NCI-H69 (cell line): ENCODE results near the gene ENPP6.
"Not testable (repeated sequence)": the region's sequence is repeated elsewhere in the genome, so short reads cannot be mapped to it uniquely, and the experiment has no call there.

Experiments
- DNase-seq: peaks from one replicate; lab custom pipeline; 2025; lab: John Stamatoyannopoulos, UW

ENPP6 gene

DNA sequence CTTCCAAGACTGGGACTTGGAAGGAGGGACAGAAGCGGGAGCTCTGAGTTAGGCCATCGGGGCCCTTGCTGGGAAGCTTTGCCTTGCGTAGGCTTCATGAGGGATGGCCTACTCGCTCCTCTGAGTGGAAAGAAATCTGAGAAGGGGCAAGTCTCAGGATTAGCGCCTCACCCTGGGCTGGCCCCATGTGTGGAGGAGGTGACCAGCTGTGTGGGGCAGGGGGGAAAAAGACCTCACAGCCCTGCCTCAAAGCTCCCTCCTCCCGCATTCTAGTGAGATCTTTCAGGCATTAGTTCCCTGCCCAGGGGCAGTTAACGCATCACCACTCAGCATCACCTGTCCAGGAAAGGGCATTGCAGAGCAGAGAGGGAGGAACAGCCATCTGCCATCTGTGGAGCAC, 156.1 kb downstream of the ENPP6 start:
- no peak for DNase-seq

DNA sequence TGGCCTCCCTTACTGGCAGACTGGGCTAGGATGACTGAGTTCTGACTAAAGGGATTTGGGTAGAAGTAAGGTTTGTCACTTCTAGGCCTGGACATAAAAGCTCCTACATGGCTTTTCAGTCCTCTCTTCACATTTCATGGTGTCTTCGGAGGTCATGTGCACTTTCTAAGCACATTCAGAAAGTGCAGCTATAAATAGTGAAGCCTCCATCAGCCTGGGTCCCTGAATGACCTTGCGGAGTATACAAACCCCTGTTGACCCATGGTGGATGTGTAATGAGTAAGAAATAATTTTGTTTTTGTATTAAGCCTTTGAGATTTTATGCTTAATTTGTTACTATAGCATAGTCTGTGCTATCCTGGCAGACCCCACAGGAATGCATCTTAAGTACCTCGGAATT, 158.6 kb downstream of the ENPP6 start:
- no peak for DNase-seq

DNA sequence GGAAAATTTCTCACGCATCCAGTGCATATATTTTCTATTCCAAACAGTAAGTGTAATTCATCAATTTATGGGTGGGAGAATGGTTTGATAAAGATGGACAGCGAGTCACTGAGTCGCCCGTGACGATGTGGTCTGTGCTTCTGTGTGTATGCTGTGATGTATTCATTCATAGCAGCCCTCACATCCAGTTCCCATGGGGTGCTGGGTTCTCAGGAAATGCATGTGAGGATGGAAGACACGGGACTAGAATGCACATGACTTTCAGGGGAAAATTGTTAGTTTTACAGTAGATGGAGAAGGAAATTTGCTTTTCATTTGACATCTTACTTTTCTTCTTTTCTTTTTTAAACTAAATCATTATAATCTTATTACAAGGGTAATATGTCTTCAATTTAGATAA, 159.6 kb downstream of the ENPP6 start:
- DNase-seq, result no peak

DNA sequence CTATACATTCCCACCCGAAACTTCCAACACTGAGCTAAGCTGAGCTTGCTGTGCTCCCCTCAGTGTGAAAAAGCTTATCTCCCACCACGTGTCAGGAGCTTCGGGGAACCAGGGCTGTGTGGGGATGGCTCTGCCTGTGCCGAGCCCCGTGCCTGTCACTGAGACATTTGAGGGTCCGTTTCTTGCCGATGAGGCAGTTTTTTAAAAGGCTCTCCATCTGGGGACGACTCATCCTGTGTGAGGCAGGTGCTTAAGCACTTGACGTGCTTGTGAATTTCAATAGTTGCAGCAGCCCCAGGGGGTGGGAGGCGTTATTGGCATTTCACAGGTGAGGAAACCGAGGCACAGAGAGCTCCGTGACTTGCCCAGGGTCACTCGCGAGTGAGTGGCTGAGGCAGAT, 160.8 kb downstream of the ENPP6 start:
- DNase-seq, result no peak

DNA sequence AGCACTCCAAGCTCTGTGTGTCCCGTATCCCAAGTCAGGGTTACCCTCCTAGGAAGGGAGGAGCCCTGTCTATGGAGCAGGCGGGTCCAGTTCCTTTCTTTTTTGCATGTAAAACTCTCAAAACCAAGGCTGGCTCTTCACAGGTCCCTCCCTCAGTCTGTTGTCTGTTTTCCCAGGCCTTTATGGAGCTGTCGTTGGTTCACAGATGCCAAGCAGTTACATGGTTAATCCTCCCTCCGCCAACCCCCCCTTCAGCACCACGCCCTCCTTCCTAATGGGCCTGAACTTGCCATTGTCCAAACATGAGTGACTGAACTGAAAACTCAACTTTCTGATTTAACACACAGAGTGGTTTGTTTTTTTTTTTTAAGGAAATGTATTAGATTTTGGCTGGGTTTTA, 164.2 kb downstream of the ENPP6 start:
- no peak for DNase-seq

DNA sequence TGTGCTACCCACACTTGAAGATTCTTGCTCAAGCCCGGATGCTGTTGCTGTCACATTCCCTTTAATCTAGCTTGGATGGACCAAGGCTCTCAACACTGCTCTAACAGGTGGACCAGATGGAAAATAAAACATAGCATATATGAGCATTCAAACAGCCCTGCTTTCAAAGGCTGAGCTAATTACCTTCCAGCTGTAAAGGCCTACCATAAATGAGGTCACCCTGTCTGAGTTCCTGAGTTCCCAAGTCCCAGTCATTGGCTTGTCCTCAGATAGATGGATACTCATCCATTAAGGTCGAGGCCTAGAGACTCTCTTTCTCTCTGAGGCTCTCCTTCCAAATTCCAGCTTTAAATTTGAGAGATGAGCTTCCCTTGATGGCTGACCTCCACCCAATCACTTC, 165.1 kb downstream of the ENPP6 start:
- no peak for DNase-seq

DNA sequence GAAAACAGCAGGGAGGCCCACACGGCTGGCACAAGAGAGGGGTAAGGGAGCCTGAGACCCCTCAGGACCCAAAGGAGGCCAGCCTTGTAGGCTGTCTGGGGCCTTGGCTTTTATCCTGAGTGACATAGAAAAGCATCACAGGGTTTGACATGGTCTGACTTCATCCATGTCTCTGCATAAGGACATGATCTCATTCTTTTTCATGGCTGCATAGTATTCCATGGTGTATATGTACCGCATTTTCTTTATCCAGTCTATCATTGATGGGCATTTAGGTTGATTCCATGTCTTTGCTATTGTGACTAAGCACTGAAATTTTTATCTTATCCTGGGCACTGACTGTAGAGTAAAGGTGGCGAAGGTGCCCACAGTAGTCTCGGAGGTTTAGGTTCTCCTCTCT, 166.4 kb downstream of the ENPP6 start:
- DNase-seq, result not testable (repeated sequence)

DNA sequence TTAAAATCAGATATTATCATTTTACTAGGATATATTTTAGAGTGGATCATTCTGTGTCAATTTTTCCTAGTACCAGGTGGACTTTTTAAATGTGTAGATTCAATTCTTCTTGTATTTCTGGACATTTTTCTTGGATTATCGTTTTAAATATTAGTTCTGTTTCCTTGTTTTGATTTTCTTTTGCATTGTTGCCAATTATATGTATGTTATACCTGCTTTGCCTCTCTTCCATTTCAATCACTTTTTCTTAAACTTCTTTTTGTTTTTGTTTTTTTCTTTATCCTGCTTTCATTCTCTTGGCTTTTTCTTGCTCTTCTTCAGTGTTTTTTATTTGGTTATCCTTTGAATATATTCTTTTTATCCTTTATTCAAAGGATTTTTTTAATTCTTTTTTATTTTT, 171.5 kb downstream of the ENPP6 start:
- no peak for DNase-seq

DNA sequence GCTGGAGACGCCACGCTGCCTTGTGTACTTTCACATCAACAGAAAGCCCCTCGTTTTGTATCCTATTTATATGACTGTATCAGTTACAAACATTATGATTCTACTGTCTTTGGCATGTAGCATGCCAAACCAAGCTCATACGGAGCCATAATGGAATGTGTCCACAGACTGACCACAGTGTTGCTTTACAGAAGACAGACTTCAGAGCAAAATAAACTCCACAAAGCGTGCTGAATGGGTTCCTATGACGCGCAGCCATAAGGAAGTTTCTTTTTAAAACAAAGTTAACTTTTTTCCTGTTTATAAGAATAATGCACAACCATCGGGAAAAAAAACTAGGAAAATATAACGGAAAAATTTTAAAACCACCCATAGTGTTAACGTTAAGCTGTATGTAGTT, 176.5 kb downstream of the ENPP6 start:
- DNase-seq, result no peak

DNA sequence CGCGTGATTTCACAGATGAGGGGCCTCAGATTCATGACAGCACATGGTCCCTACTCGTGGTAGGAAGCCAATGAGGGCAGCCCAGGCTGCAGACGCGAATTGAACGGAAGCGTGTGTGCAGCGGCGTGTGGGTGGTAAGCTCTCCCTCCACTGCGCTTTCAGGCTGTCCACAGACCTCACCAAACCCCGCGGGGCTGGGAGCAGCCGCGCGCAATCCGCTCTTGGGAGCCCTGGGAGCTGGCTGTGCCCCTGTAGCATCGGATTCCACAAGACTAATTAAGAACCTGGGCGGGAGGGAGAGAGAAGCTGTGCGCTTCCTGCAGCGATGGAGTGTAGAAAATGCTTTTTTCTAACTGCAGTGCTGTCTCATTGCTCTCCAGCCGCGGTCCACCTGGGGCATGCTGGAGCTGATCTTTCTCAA, 177.7 kb downstream of the ENPP6 start:
- no peak for DNase-seq
